MM.1S (cell line): ENCODE data around the gene EPHX1.

Experiments used
- DNase-seq: peaks from one replicate; pipeline ENCODE4 v3.0.0-alpha.2; 2015
- H2AFZ ChIP-seq: fragments of 300-600 bp; sonication (generic); 2 replicates; pipeline ENCODE4 v1.6.0; 2016; ENCODE audit warnings: antibody characterized with exemption, low read length
- H3F3A ChIP-seq: fragments of 300-600 bp; sonication (generic); 2 replicates; pipeline ENCODE4 v1.6.1; 2016; ENCODE audit warnings: mild to moderate bottlenecking, antibody characterized with exemption, low read length, moderate library complexity, mixed read lengths; ENCODE audit not compliant: insufficient read depth
- H3K27ac ChIP-seq: fragments of 300-600 bp; sonication (generic); 2 replicates; pipeline ENCODE4 v1.5.1; 2016; ENCODE audit warnings: mild to moderate bottlenecking, low read length
- H3K27me3 ChIP-seq: fragments of 300-600 bp; sonication (generic); replicated peaks from 2 replicates; pipeline ENCODE4 v1.6.0; 2016; ENCODE audit warnings: low read length; ENCODE audit not compliant: insufficient read depth
- H3K36me3 ChIP-seq: fragments of 300-600 bp; sonication (generic); replicated peaks from 2 replicates; pipeline ENCODE4 v1.6.1; 2016; ENCODE audit warnings: mild to moderate bottlenecking, low read length, mixed read lengths; ENCODE audit not compliant: insufficient read depth
- H3K4me1 ChIP-seq: fragments of 300-600 bp; sonication (generic); 2 replicates; pipeline ENCODE4 v1.6.1; 2016; ENCODE audit warnings: low read length, mixed read lengths
- H3K4me2 ChIP-seq: fragments of 300-600 bp; sonication (generic); 2 replicates; pipeline ENCODE4 v1.6.0; 2016; ENCODE audit warnings: low read depth, low read length
- H3K4me3 ChIP-seq: fragments of 300-600 bp; sonication (generic); 2 replicates; pipeline ENCODE4 v1.5.1; 2016; ENCODE audit warnings: low read length, mixed read lengths
- H3K79me2 ChIP-seq: fragments of 300-600 bp; sonication (generic); 2 replicates; pipeline ENCODE4 v1.6.1; 2016; ENCODE audit warnings: mixed run types, low read length, mixed read lengths
- H3K9ac ChIP-seq: fragments of 300-600 bp; sonication (generic); 2 replicates; pipeline ENCODE4 v1.6.1; 2016; ENCODE audit warnings: low read length, mixed read lengths
- H3K9me2 ChIP-seq: fragments of 300-600 bp; sonication (generic); replicated peaks from 2 replicates; pipeline ENCODE4 v1.6.1; 2016; ENCODE audit warnings: mild to moderate bottlenecking, low read length, mixed read lengths; ENCODE audit not compliant: insufficient read depth
- H3K9me3 ChIP-seq: fragments of 300-600 bp; sonication (generic); replicated peaks from 2 replicates; pipeline ENCODE4 v1.6.1; 2016; ENCODE audit warnings: mild to moderate bottlenecking, low read length, mixed read lengths; ENCODE audit not compliant: insufficient read depth
- H4K20me1 ChIP-seq: fragments of 300-600 bp; sonication (generic); 2 replicates; pipeline ENCODE4 v1.6.1; 2016; ENCODE audit warnings: mild to moderate bottlenecking, low read length, moderate library complexity, mixed read lengths; ENCODE audit not compliant: insufficient read depth
- CTCF ChIP-seq: fragments of 300-600 bp; sonication (generic); IDR thresholded peaks from 2 replicates; pipeline ENCODE4 v1.5.1; 2016; ENCODE audit warnings: antibody characterized with exemption, low read length, mixed read lengths
- EZH2 ChIP-seq: fragments of 300-600 bp; sonication (generic); optimal IDR thresholded peaks from 2 replicates; pipeline ENCODE3; 2017; ENCODE audit warnings: low read depth, mild to moderate bottlenecking, antibody characterized with exemption, low read length, mixed read lengths
- EZH2phosphoT487 ChIP-seq: fragments of 300-600 bp; sonication (generic); IDR thresholded peaks from 2 replicates; pipeline ENCODE4 v1.6.1; 2018; ENCODE audit warnings: antibody characterized with exemption, low read length

Gene EPHX1

GRCh38 chr1:225877580-225877979, 67.7 kb downstream of the EPHX1 start:
- H3K9me2 ChIP-seq, result no peaks in the 10 kb centered on the region
- no peak overlapping the region for H2AFZ ChIP-seq
- H3K4me1 ChIP-seq, result peaks cover 62% of the 10 kb centered on the region
- peak overlapping the region; percentile 99; the same call in 1 of the 2 replicates for H3K4me2 ChIP-seq
- no peak for TF ChIP-seq EZH2
- peak; percentile 62 for TF ChIP-seq CTCF
- TF ChIP-seq EZH2phosphoT487, result no peak
- no peaks in the 10 kb centered on the region for H3K9me3 ChIP-seq
- no peak overlapping the region for H3K4me3 ChIP-seq
- no peaks in the 10 kb centered on the region for H3K27me3 ChIP-seq
- H3K27ac ChIP-seq, result no peak overlapping the region
- H4K20me1 ChIP-seq, result no peaks in the 10 kb centered on the region
- peaks cover 36% of the 10 kb centered on the region for H3F3A ChIP-seq
- peak; percentile 40 for DNase-seq
- H3K36me3 ChIP-seq, result peaks cover 25% of the 10 kb centered on the region
- H3K9ac ChIP-seq, result no peak overlapping the region
- H3K79me2 ChIP-seq, result peaks cover 98% of the 10 kb centered on the region

GRCh38 chr1:225878282-225878681, 68.4 kb downstream of the EPHX1 start:
- no peak for DNase-seq
- no peak overlapping the region for H3K9ac ChIP-seq
- TF ChIP-seq EZH2 (no peak), CTCF (no peak), EZH2phosphoT487 (no peak)
- peaks cover 43% of the 10 kb centered on the region for H3F3A ChIP-seq
- H3K27ac ChIP-seq, result peak overlapping the region; percentile 97; the same call in 1 of the 2 replicates
- peaks cover 99% of the 10 kb centered on the region for H3K79me2 ChIP-seq
- peaks cover 62% of the 10 kb centered on the region for H3K4me1 ChIP-seq
- no peak overlapping the region for H3K4me3 ChIP-seq
- no peaks in the 10 kb centered on the region for H4K20me1 ChIP-seq
- H3K36me3 ChIP-seq, result peaks cover 20% of the 10 kb centered on the region; the same call in 1 of the 2 replicates
- no peaks in the 10 kb centered on the region for H3K27me3 ChIP-seq
- H3K9me3 ChIP-seq, result no peaks in the 10 kb centered on the region
- no peaks in the 10 kb centered on the region for H3K9me2 ChIP-seq
- no peak overlapping the region for H2AFZ ChIP-seq
- H3K4me2 ChIP-seq, result peak overlapping the region; percentile 99

- peaks cover 90% of the 10 kb centered on the region for H3K79me2 ChIP-seq
- H3K27me3 ChIP-seq, result no peaks in the 10 kb centered on the region
- peak overlapping the region; percentile 99 for H3K4me2 ChIP-seq
- peak overlapping the region; percentile 79 for H3K4me3 ChIP-seq
- H3F3A ChIP-seq, result peaks cover 43% of the 10 kb centered on the region
- TF ChIP-seq EZH2phosphoT487, result no peak
- TF ChIP-seq EZH2, result no peak
- TF ChIP-seq CTCF, result no peak
- H3K9ac ChIP-seq, result peak overlapping the region; percentile 89
- H3K36me3 ChIP-seq, result 0 out of 2 replicates have a peak, but pooled peaks cover 10% of the 10 kb centered on the region
- H2AFZ ChIP-seq, result no peak overlapping the region
- peaks cover 62% of the 10 kb centered on the region for H3K4me1 ChIP-seq
- peak; percentile 84 for DNase-seq
- H3K9me3 ChIP-seq, result no peaks in the 10 kb centered on the region
- no peaks in the 10 kb centered on the region for H3K9me2 ChIP-seq
- H4K20me1 ChIP-seq, result no peaks in the 10 kb centered on the region
- H3K27ac ChIP-seq, result peak overlapping the region; percentile 97
Measured at GRCh38 chr1:225879521-225880221, 69.7 kb downstream of the EPHX1 start.
